SK-N-SH (cell line): Measurements from ENCODE around the gene SLC25A33. TPM values are rescaled to one million over a fixed set of nuclear protein-coding genes. Genes with fewer than 3 reads are reported as not detected.

Experiments
- CTCF ChIA-PET: fragments of 300-600, 350-600 bp; formaldehyde crosslinking; extraction: SDS; loops from one replicate; lab custom pipeline; 2021; lab: Yijun Ruan, JAX
- POLR2A ChIA-PET: fragments of 350-600 bp; sonication (Branson Sonifier 250); formaldehyde crosslinking; extraction: SDS; loops from one replicate; lab custom pipeline; 2020; ENCODE audit warnings: antibody characterized with exemption, inconsistent platforms; lab: Yijun Ruan, JAX
- DNase-seq: peaks from one replicate; pipeline ENCODE4 v3.0.0; 2012
- H2AFZ ChIP-seq: fragments of 200-600 bp; sonication (generic); 2 replicates; pipeline ENCODE4 v1.8.1; 2016; ENCODE audit warnings: antibody characterized with exemption, mild to moderate bottlenecking, low read depth
- H3F3A ChIP-seq: fragments of 200-600 bp; sonication (generic); replicated peaks from 2 replicates; pipeline ENCODE3; 2016; ENCODE audit warnings: antibody characterized with exemption, mild to moderate bottlenecking; ENCODE audit not compliant: insufficient read depth
- H3K27ac ChIP-seq, 2 experiments: fragments of 200-500 bp in 1 of 2; fragments of 200-600 bp in 1 of 2; sonication (Bioruptor generic) in 1 of 2; sonication (generic), shearing (Covaris generic) in 1 of 2; 2 replicates each; pipeline versions ENCODE4 v1.5.1 to v1.6.1; 2014 to 2016; ENCODE audit warnings: low read depth in 2 of 2, inconsistent platforms in 1 of 2, low read length in 1 of 2, mild to moderate bottlenecking in 1 of 2, mixed read lengths in 1 of 2
- H3K27me3 ChIP-seq: fragments of 200-600 bp; sonication (generic), shearing (Covaris generic); 2 replicates; pipeline ENCODE4 v1.6.1; 2016; ENCODE audit warnings: mixed run types; ENCODE audit not compliant: insufficient read depth
- H3K36me3 ChIP-seq, 2 experiments: fragments of 200-500 bp in 1 of 2; fragments of 200-600 bp in 1 of 2; sonication (Bioruptor generic) in 1 of 2; sonication (generic) in 1 of 2; replicated peaks in 1 of 2; 2 replicates each; pipeline versions ENCODE3 to v1.5.1; 2014 to 2016; ENCODE audit warnings: low read length in 1 of 2, mild to moderate bottlenecking in 1 of 2; ENCODE audit not compliant: insufficient read depth in 2 of 2, control insufficient read depth in 1 of 2
- H3K4me1 ChIP-seq, 2 experiments: fragments of 200-500 bp in 1 of 2; fragments of 200-600 bp in 1 of 2; sonication (Bioruptor generic) in 1 of 2; sonication (generic), shearing (Covaris generic) in 1 of 2; 2 replicates each; pipeline versions ENCODE4 v1.5.1 to v1.6.1; 2014 to 2016; ENCODE audit warnings: low read depth in 1 of 2, low read length in 1 of 2, mixed run types in 1 of 2; ENCODE audit not compliant: insufficient read depth in 2 of 2, control insufficient read depth in 1 of 2
- H3K4me2 ChIP-seq: fragments of 200-600 bp; sonication (generic), shearing (Covaris generic); 2 replicates; pipeline ENCODE4 v1.6.1; 2017; ENCODE audit warnings: mixed run types
- H3K4me3 ChIP-seq, 2 experiments: fragments of 200-500 bp in 1 of 2; fragments of 200-600 bp in 1 of 2; sonication (Bioruptor generic) in 1 of 2; sonication (generic), shearing (Covaris generic) in 1 of 2; 2 replicates each; pipeline versions ENCODE4 v1.5.1 to v1.8.1; 2014 to 2016; ENCODE audit warnings: low read depth in 2 of 2, inconsistent platforms in 1 of 2, low read length in 1 of 2, mild to moderate bottlenecking in 1 of 2, mixed read lengths in 1 of 2, moderate library complexity in 1 of 2
- H3K79me2 ChIP-seq: fragments of 200-600 bp; sonication (generic); 2 replicates; pipeline ENCODE4 v1.8.1; 2017; ENCODE audit warnings: mild to moderate bottlenecking; ENCODE audit not compliant: insufficient read depth
- H3K9ac ChIP-seq: fragments of 200-600 bp; sonication (generic); 2 replicates; pipeline ENCODE4 v1.6.1; 2017; ENCODE audit warnings: mixed run types
- H3K9me2 ChIP-seq: fragments of 200-600 bp; sonication (generic); 2 replicates; pipeline ENCODE4 v1.6.1; 2017; ENCODE audit warnings: mixed run types
- H3K9me3 ChIP-seq: fragments of 200-600 bp; sonication (generic); 2 replicates; pipeline ENCODE4 v1.6.1; 2017; ENCODE audit warnings: mixed run types, mild to moderate bottlenecking, moderate library complexity
- H4K20me1 ChIP-seq: fragments of 200-600 bp; sonication (generic); 2 replicates; pipeline ENCODE4 v1.6.1; 2017; ENCODE audit warnings: mild to moderate bottlenecking, mixed run types; ENCODE audit not compliant: insufficient read depth
- ELF1 ChIP-seq: IDR thresholded peaks from 2 replicates; pipeline ENCODE4 v1.4.0; 2012
- FOSL2 ChIP-seq: IDR thresholded peaks from 2 replicates; pipeline ENCODE4 v1.4.0; 2012; ENCODE audit warnings: low read depth, mild to moderate bottlenecking, moderate library complexity, borderline replicate concordance
- FOXJ3 ChIP-seq: sonication (generic); formaldehyde crosslinking; IDR thresholded peaks from 2 replicates; pipeline ENCODE4 v1.5.1; 2020; ENCODE audit warnings: mild to moderate bottlenecking, missing genetic modification reagents
- GABPA ChIP-seq: IDR thresholded peaks from 2 replicates; pipeline ENCODE4 v1.4.0; 2012; ENCODE audit warnings: low read depth, mild to moderate bottlenecking
- GATA2 ChIP-seq: sonication (generic); formaldehyde crosslinking; IDR thresholded peaks from 2 replicates; pipeline ENCODE4 v1.5.0; 2020; ENCODE audit warnings: mild to moderate bottlenecking, missing genetic modification reagents
- JUND ChIP-seq: IDR thresholded peaks from 2 replicates; pipeline ENCODE4 v1.4.0; 2012
- MEF2A ChIP-seq: IDR thresholded peaks from 2 replicates; pipeline ENCODE4 v1.4.0; 2012; ENCODE audit warnings: low read depth, borderline replicate concordance
- POLR2AphosphoS5 ChIP-seq: IDR thresholded peaks from 2 replicates; pipeline ENCODE4 v1.6.1; 2012; ENCODE audit warnings: low read depth, low read length
- RAD21 ChIP-seq: IDR thresholded peaks from 2 replicates; pipeline ENCODE4 v1.6.1; 2012; ENCODE audit warnings: mild to moderate bottlenecking, low read length
- RFX5 ChIP-seq: IDR thresholded peaks from 2 replicates; pipeline ENCODE4 v1.6.1; 2012; ENCODE audit warnings: mild to moderate bottlenecking, improper control_type of control experiment, low read length
- RXRA ChIP-seq: IDR thresholded peaks from 2 replicates; pipeline ENCODE4 v1.4.0; 2012; ENCODE audit warnings: low read depth, mild to moderate bottlenecking, borderline replicate concordance
- SMC3 ChIP-seq: IDR thresholded peaks from 2 replicates; pipeline ENCODE4 v1.6.1; 2012; ENCODE audit warnings: low read depth, low read length, improper control_type of control experiment
- TAF1 ChIP-seq: IDR thresholded peaks from 2 replicates; pipeline ENCODE4 v1.6.1; 2012; ENCODE audit warnings: low read depth, mild to moderate bottlenecking, low read length, moderate library complexity, borderline replicate concordance
- TCF12 ChIP-seq: IDR thresholded peaks from 2 replicates; pipeline ENCODE4 v1.4.0; 2012
- WGBS: methylation state at CpG from one replicate; pipeline ENCODE4 v1.1.6; 2017; ENCODE audit warnings: low lambda C conversion rate; 5-methylcytosine and 5-hydroxymethylcytosine counted together
- polyA plus RNA-seq, 3 experiments: library from polyadenylated mRNA; depleted of rRNA; stranded (reverse); fragments of >200 nt; gene quantifications; 2 replicates each; pipeline ENCODE4 v1.2.3, GENCODE V29; 2012
- TF ChIP-seq, protein P1 (sequence below): fragments of 150-350 bp; IDR thresholded peaks from 2 replicates; pipeline ENCODE4 v1.6.1; 2016; ENCODE audit warnings: mild to moderate bottlenecking, low read depth, low read length
- TF ChIP-seq, protein P2 (sequence below): fragments of 150-350 bp; IDR thresholded peaks from 2 replicates; pipeline ENCODE4 v1.6.1; 2017; ENCODE audit warnings: antibody characterized with exemption, low read length, low read depth, borderline replicate concordance

SLC25A33 gene
- polyA plus RNA-seq, 1 of the 3 experiments (the other 2 are of a cell fraction) = 4.8 TPM

DNA sequence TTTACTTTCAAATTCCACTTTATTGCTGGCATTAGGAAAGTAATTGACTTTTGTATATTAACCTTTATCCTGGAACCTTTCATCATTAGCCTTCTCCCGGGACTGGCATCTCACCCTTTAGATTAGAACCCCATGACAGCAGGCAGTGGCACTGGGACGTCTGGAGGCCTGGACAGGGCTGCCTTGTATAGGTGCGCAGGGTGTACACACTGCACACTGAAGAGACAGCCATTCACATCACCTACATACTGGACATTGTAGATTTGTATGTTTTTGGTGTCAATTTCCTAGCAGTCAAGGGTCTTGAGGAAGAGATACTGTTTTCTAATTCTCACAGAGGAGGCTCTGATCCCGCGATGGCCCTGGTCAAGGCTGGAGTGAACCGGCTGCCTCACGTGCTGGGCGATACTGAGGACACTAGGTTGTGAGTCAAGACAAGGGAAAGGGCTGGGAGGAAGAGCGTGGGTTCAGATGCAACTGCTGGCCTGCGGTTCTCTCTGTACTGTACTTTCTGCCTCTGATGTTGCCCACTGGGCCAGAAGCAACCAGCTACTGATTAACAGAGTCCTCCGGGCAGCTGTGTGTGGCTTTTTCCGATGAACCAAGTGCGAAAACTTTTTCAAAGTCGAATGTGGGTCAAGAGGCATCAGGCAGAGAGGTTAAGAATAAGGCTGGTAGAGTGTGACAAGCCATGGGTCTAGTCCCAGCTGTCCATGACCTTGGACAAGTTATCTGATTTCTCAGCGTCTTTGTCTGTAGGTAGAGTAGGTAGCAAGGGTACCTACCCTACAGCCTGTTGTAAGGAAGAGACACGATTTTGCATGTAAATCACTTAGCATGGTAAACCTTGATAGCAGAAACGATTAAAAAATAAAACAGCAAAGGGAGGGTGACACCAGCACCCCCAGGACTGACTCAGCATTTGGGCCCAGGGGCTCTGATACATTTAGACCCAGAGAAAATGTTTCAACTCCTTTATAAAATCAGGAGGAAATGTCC is 38.2 kb upstream of the SLC25A33 start:
- H3K27me3 ChIP-seq = no peaks in the 10 kb centered on the region
- WGBS = 62% methylated on average over 11 of the region's 17 CpGs
- no peak overlapping the region for H3K27ac ChIP-seq
- no peak overlapping the region for H2AFZ ChIP-seq
- no peaks in the 10 kb centered on the region for H3F3A ChIP-seq
- no peaks in the 10 kb centered on the region for H3K9me3 ChIP-seq
- no peaks in the 10 kb centered on the region for H3K4me1 ChIP-seq
- CTCF ChIA-PET = interaction anchor here (1.0 to 1.2 kb wide), 2 partner anchors 10 to 234 kb away, joined by 3 read pairs; no protein-coding TSS in a partner anchor
- H3K36me3 ChIP-seq = no peaks in the 10 kb centered on the region
- POLR2A ChIA-PET = no interaction called here
- no peaks in the 10 kb centered on the region for H4K20me1 ChIP-seq
- TF ChIP-seq, protein P1, sequence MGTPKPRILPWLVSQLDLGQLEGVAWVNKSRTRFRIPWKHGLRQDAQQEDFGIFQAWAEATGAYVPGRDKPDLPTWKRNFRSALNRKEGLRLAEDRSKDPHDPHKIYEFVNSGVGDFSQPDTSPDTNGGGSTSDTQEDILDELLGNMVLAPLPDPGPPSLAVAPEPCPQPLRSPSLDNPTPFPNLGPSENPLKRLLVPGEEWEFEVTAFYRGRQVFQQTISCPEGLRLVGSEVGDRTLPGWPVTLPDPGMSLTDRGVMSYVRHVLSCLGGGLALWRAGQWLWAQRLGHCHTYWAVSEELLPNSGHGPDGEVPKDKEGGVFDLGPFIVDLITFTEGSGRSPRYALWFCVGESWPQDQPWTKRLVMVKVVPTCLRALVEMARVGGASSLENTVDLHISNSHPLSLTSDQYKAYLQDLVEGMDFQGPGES = no peak
- TF ChIP-seq POLR2AphosphoS5 (no peak), GABPA (no peak), RFX5 (no peak), ELF1 (no peak), FOSL2 (no peak), TCF12 (no peak), RAD21 (no peak), JUND (no peak), SMC3 (no peak), TAF1 (no peak), MEF2A (no peak), GATA2 (no peak), RXRA (no peak), FOXJ3 (CRISPR knock-in tag) (no peak)
- TF ChIP-seq, protein P2, sequence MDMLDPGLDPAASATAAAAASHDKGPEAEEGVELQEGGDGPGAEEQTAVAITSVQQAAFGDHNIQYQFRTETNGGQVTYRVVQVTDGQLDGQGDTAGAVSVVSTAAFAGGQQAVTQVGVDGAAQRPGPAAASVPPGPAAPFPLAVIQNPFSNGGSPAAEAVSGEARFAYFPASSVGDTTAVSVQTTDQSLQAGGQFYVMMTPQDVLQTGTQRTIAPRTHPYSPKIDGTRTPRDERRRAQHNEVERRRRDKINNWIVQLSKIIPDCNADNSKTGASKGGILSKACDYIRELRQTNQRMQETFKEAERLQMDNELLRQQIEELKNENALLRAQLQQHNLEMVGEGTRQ = no peak
- no peaks in the 10 kb centered on the region for H3K9me2 ChIP-seq
- DNase-seq = no peak
- no peak overlapping the region for H3K4me3 ChIP-seq
- no peak overlapping the region for H3K9ac ChIP-seq
- no peak overlapping the region for H3K4me2 ChIP-seq
- H3K79me2 ChIP-seq = no peaks in the 10 kb centered on the region
